Measurements from ENCODE around the gene NR1I2. TPM values are rescaled to one million over a fixed set of nuclear protein-coding genes. Genes with fewer than 3 reads are reported as not detected.

NR1I2 gene
- total RNA-seq, 1 donor from 2014 or later: 0.23 TPM

GRCh38 chr3:119782460-119782859, 559 bp downstream of the NR1I2 start:
- no peak for TF ChIP-seq CTCF (IDR thresholded peaks at IDR 0.05; ENCODE audit: unreplicated experiment)
- no peak overlapping the region for H3K27ac Mint-ChIP-seq (ENCODE audit: unreplicated experiment)
- peaks cover 2% of the 10 kb centered on the region for H3K4me1 Mint-ChIP-seq (ENCODE audit: unreplicated experiment)
- H3K4me3 Mint-ChIP-seq (ENCODE audit: unreplicated experiment): no peak overlapping the region
- H3K27me3 Mint-ChIP-seq (ENCODE audit: unreplicated experiment): no peaks in the 10 kb centered on the region
- H3K36me3 Mint-ChIP-seq (ENCODE audit: low read depth, unreplicated experiment): no peaks in the 10 kb centered on the region
- DNase-seq (ENCODE audit: low spot score): no peak
- no peaks in the 10 kb centered on the region for H3K9me3 Mint-ChIP-seq (ENCODE audit: unreplicated experiment)

- no peak overlapping the region for H3K4me3 Mint-ChIP-seq (ENCODE audit: unreplicated experiment)
- H3K9me3 Mint-ChIP-seq (ENCODE audit: unreplicated experiment): no peaks in the 10 kb centered on the region
- no peak overlapping the region for H3K27ac Mint-ChIP-seq (ENCODE audit: unreplicated experiment)
- peaks cover 2% of the 10 kb centered on the region for H3K4me1 Mint-ChIP-seq (ENCODE audit: unreplicated experiment)
- H3K27me3 Mint-ChIP-seq (ENCODE audit: unreplicated experiment): no peaks in the 10 kb centered on the region
- DNase-seq (ENCODE audit: low spot score): no peak
- no peaks in the 10 kb centered on the region for H3K36me3 Mint-ChIP-seq (ENCODE audit: low read depth, unreplicated experiment)
- no peak for TF ChIP-seq CTCF (IDR thresholded peaks at IDR 0.05; ENCODE audit: unreplicated experiment)
Observed at GRCh38 chr3:119783255-119783654, 1.4 kb downstream of the NR1I2 start.

DNA sequence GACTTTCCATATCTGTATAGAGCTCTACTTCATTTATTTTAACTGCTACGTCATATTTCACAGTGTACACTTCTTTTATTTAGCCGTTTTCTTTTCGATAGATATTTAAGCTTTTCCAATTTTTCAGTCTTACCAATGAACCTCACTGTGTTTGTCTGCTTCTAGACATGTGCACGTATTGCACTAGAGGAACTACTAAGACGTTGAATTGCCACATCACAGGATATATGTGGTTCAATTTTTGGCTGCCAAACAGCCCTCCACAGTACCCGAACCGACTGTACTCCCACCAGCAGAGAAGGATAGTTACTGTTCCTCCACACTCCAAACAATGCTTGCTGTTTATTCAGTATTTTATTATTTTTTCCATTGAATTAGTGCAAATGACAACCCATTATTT, 2.0 kb downstream of the NR1I2 start:
- H3K27ac Mint-ChIP-seq (ENCODE audit: unreplicated experiment): no peak overlapping the region

DNA sequence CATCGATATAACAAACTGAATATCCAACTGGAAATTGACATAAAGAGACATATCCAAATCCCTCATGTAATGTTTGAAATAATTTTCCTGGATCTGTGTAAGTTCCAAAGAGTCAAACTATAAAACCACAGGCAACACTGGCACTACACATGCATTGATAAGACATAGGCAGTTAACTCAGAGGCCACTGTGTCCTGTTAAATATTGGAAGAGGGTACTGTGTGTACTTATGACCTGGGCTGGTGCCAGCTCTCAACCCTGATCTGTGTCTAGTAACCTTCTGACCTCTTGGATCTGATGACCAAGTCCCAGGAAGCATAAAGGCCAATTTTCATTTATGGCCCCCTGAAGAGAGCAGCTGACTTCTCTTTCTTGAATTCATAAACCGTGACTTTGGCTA, 4.5 kb downstream of the NR1I2 start:
- H3K27ac Mint-ChIP-seq (ENCODE audit: unreplicated experiment): no peak overlapping the region
- H3K4me1 Mint-ChIP-seq (ENCODE audit: unreplicated experiment): peaks cover 9% of the 10 kb centered on the region
- H3K4me3 Mint-ChIP-seq (ENCODE audit: unreplicated experiment): no peak overlapping the region
- H3K36me3 Mint-ChIP-seq (ENCODE audit: low read depth, unreplicated experiment): no peaks in the 10 kb centered on the region
- peaks cover 4% of the 10 kb centered on the region for H3K27me3 Mint-ChIP-seq (ENCODE audit: unreplicated experiment)
- DNase-seq (ENCODE audit: low spot score): no peak
- H3K9me3 Mint-ChIP-seq (ENCODE audit: unreplicated experiment): no peaks in the 10 kb centered on the region
- TF ChIP-seq CTCF (IDR thresholded peaks at IDR 0.05; ENCODE audit: unreplicated experiment): no peak

More for the DNA sequence above, 2.0 kb downstream of the NR1I2 start:
- Mint-ChIP-seq H3K4me1 (ENCODE audit: unreplicated experiment) (peaks cover 2% of the 10 kb centered on the region), H3K27me3 (ENCODE audit: unreplicated experiment) (peaks cover 2% of the 10 kb centered on the region), H3K4me3 (ENCODE audit: unreplicated experiment) (no peak overlapping the region), H3K9me3 (ENCODE audit: unreplicated experiment) (no peaks in the 10 kb centered on the region), H3K36me3 (ENCODE audit: low read depth, unreplicated experiment) (no peaks in the 10 kb centered on the region)
- TF ChIP-seq CTCF (IDR thresholded peaks at IDR 0.05; ENCODE audit: unreplicated experiment): no peak
- DNase-seq (ENCODE audit: low spot score): no peak

DNA sequence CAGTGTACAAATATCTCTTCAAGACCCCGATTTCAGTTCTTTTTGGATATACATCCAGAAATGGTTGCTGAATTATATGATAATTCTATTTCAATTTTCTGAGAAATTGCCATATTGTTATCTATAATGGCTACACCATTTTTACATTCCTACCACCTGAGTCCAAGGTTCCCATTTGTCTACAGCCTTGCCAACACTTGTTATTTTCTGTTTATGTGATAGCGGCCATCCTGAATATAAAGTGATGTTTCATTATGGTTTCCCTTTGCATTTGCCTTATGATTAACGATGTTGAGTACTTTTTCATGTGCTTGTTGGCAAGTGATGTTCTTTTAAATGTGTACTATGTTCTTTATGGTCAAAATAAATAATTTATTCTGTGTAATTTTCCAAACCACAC, 8.5 kb downstream of the NR1I2 start:
- TF ChIP-seq CTCF (IDR thresholded peaks at IDR 0.05; ENCODE audit: unreplicated experiment): no peak
- no peaks in the 10 kb centered on the region for H3K9me3 Mint-ChIP-seq (ENCODE audit: unreplicated experiment)

More for the DNA sequence above, 8.5 kb downstream of the NR1I2 start:
- peaks cover 5% of the 10 kb centered on the region for H3K27me3 Mint-ChIP-seq (ENCODE audit: unreplicated experiment)
- DNase-seq (ENCODE audit: low spot score): no peak
- no peaks in the 10 kb centered on the region for H3K36me3 Mint-ChIP-seq (ENCODE audit: low read depth, unreplicated experiment)
- H3K4me3 Mint-ChIP-seq (ENCODE audit: unreplicated experiment): no peak overlapping the region
- no peak overlapping the region for H3K27ac Mint-ChIP-seq (ENCODE audit: unreplicated experiment)
- H3K4me1 Mint-ChIP-seq (ENCODE audit: unreplicated experiment): peaks cover 11% of the 10 kb centered on the region

All from endothelial cell (in vitro differentiated cells).